ENCODE data around the gene KCNK4.

The KCNK4 gene

GRCh38 chr11:64289002-64289564 lies 2.0 kb upstream of the KCNK4 start:
- DNase-seq (ENCODE audit: extremely low read depth in 1 of 2, low read depth in 1 of 2), result no peak

- DNase-seq (ENCODE audit: extremely low read depth in 1 of 2, low read depth in 1 of 2), result no peak
Observed at GRCh38 chr11:64290352-64291261, 495 bp upstream of the KCNK4 start.

- DNase-seq (ENCODE audit: extremely low read depth in 1 of 2, low read depth in 1 of 2), result no peak
Observed at GRCh38 chr11:64291752-64292459, 804 bp downstream of the KCNK4 start.

- no peak for DNase-seq (ENCODE audit: extremely low read depth in 1 of 2, low read depth in 1 of 2)
Observed at GRCh38 chr11:64292460-64293254, 1.6 kb downstream of the KCNK4 start.

GRCh38 chr11:64294774-64295173 lies 3.7 kb downstream of the KCNK4 start:
- DNase-seq (ENCODE audit: extremely low read depth in 1 of 2, low read depth in 1 of 2), result no peak

GRCh38 chr11:64295760-64296159 lies 4.7 kb downstream of the KCNK4 start:
- no peak for DNase-seq (ENCODE audit: extremely low read depth in 1 of 2, low read depth in 1 of 2)

- no peak for DNase-seq (ENCODE audit: extremely low read depth in 1 of 2, low read depth in 1 of 2)
Observed at GRCh38 chr11:64296236-64296635, 5.1 kb downstream of the KCNK4 start.

- DNase-seq (ENCODE audit: extremely low read depth in 1 of 2, low read depth in 1 of 2), result no peak
Observed at GRCh38 chr11:64296830-64297698, 6.0 kb downstream of the KCNK4 start.

- no peak for DNase-seq (ENCODE audit: extremely low read depth in 1 of 2, low read depth in 1 of 2)
Observed at GRCh38 chr11:64297699-64298358, 6.7 kb downstream of the KCNK4 start.

GRCh38 chr11:64298966-64299846 lies 8.1 kb downstream of the KCNK4 start:
- DNase-seq (ENCODE audit: extremely low read depth in 1 of 2, low read depth in 1 of 2), result no peak

- DNase-seq (ENCODE audit: extremely low read depth in 1 of 2, low read depth in 1 of 2), result no peak
Observed at GRCh38 chr11:64299847-64300648, 8.9 kb downstream of the KCNK4 start, which contains the start of gene CATSPERZ. CATSPERZ (plus strand) TSS chr11:64300358; CDS start chr11:64300411, 53 bp downstream.

GRCh38 chr11:64303109-64304031 lies 12.3 kb downstream of the KCNK4 start:
- DNase-seq (ENCODE audit: extremely low read depth in 1 of 2, low read depth in 1 of 2), result no peak

GRCh38 chr11:64304032-64304315 lies 12.9 kb downstream of the KCNK4 start:
- no peak for DNase-seq (ENCODE audit: extremely low read depth in 1 of 2, low read depth in 1 of 2)

- DNase-seq (ENCODE audit: extremely low read depth in 1 of 2, low read depth in 1 of 2), result peak; percentile 86 to 92
Observed at GRCh38 chr11:64304316-64305072, 13.4 kb downstream of the KCNK4 start.

GRCh38 chr11:64305075-64305690 lies 14.1 kb downstream of the KCNK4 start, which contains the start of gene ESRRA:
ESRRA (plus strand) TSS chr11:64305524; CDS start chr11:64307180, 1,656 bp downstream.
- peak; percentile 99 to 100 for DNase-seq (ENCODE audit: extremely low read depth in 1 of 2, low read depth in 1 of 2)
